ENCODE data around the gene LYST. TPM values are rescaled to one million over a fixed set of nuclear protein-coding genes. Genes with fewer than 3 reads are reported as not detected.

The LYST gene
- total RNA-seq, 2 experiments from 2014 or later, result 4.0 to 8.2 TPM

- intact Hi-C loops (cut with micrococcal nuclease; ENCODE audit: unreplicated experiment), result no loop called here
- DNase-seq (ENCODE audit: low spot score), result no peak
- no peak for TF ChIP-seq EZH2phosphoT487 (IDR thresholded peaks at IDR 0.05; ENCODE audit: borderline replicate concordance, low read depth, low read length)
- no peak for TF ChIP-seq CTCF (conservative IDR thresholded peaks at IDR 0.05; ENCODE audit: low read length)
- no peak overlapping the region for H3K4me2 ChIP-seq (ENCODE audit: low read length)
- peaks cover 6% of the 10 kb centered on the region for H3K4me1 ChIP-seq (ENCODE audit: insufficient read depth, low read length, poor library complexity, severe bottlenecking)
- no peak overlapping the region for H3K27ac ChIP-seq (ENCODE audit: low read depth, low read length, poor library complexity, severe bottlenecking)
- POLR2A ChIA-PET, result interaction anchor here (0.6 kb wide), 1 partner anchor 15 kb away, joined by 4 read pairs; no protein-coding TSS in a partner anchor
- no peak overlapping the region for H3K4me3 ChIP-seq (ENCODE audit: low read depth, low read length, poor library complexity, severe bottlenecking)
- no peak overlapping the region for H2AFZ ChIP-seq (ENCODE audit: low read length)
- H4K20me1 ChIP-seq (ENCODE audit: insufficient read depth, low read length), result no peaks in the 10 kb centered on the region
- H3K36me3 ChIP-seq (ENCODE audit: insufficient read depth, low read length), result no peaks in the 10 kb centered on the region
- no peaks in the 10 kb centered on the region for H3K9me3 ChIP-seq (ENCODE audit: low read length)
- no peaks in the 10 kb centered on the region for H3K9me2 ChIP-seq (ENCODE audit: insufficient read depth, low read length)
- CTCF ChIA-PET (ENCODE audit: unreplicated experiment), result no interaction called here
- no TSS peak for BruUV-seq (replicated peaks)
- no peaks in the 10 kb centered on the region for H3K79me2 ChIP-seq (ENCODE audit: insufficient read depth, low read depth, low read length)
These were observed 220.2 kb downstream of the LYST start for GRCh38 chr1:235646463-235646862.

- no peak overlapping the region for H3K27ac ChIP-seq (ENCODE audit: low read depth, low read length, poor library complexity, severe bottlenecking)
- H4K20me1 ChIP-seq (ENCODE audit: insufficient read depth, low read length), result no peaks in the 10 kb centered on the region
- intact Hi-C loops (cut with micrococcal nuclease; ENCODE audit: unreplicated experiment), result no loop called here
- no peak overlapping the region for H3K4me3 ChIP-seq (ENCODE audit: low read depth, low read length, poor library complexity, severe bottlenecking)
- POLR2A ChIA-PET, result no interaction called here
- no peak overlapping the region for H3K4me2 ChIP-seq (ENCODE audit: low read length)
- DNase-seq (ENCODE audit: low spot score), result no peak
- no TSS peak for BruUV-seq (replicated peaks)
- no peaks in the 10 kb centered on the region for H3K36me3 ChIP-seq (ENCODE audit: insufficient read depth, low read length)
- peaks cover 6% of the 10 kb centered on the region for H3K4me1 ChIP-seq (ENCODE audit: insufficient read depth, low read length, poor library complexity, severe bottlenecking)
- H3K79me2 ChIP-seq (ENCODE audit: insufficient read depth, low read depth, low read length), result no peaks in the 10 kb centered on the region
- no peaks in the 10 kb centered on the region for H3K9me2 ChIP-seq (ENCODE audit: insufficient read depth, low read length)
- CTCF ChIA-PET (ENCODE audit: unreplicated experiment), result no interaction called here
- H2AFZ ChIP-seq (ENCODE audit: low read length), result no peak overlapping the region
- TF ChIP-seq EZH2phosphoT487 (IDR thresholded peaks at IDR 0.05; ENCODE audit: borderline replicate concordance, low read depth, low read length) (no peak), CTCF (conservative IDR thresholded peaks at IDR 0.05; ENCODE audit: low read length) (no peak)
- H3K9me3 ChIP-seq (ENCODE audit: low read length), result no peaks in the 10 kb centered on the region
These were observed 221.9 kb downstream of the LYST start for GRCh38 chr1:235644693-235645305.

GRCh38 chr1:235643837-235644692, 222.6 kb downstream of the LYST start:
- Histone ChIP-seq H3K4me3 (ENCODE audit: low read depth, low read length, poor library complexity, severe bottlenecking) (no peak overlapping the region), H3K9me2 (ENCODE audit: insufficient read depth, low read length) (no peaks in the 10 kb centered on the region), H4K20me1 (ENCODE audit: insufficient read depth, low read length) (no peaks in the 10 kb centered on the region), H3K4me2 (ENCODE audit: low read length) (no peak overlapping the region), H2AFZ (ENCODE audit: low read length) (no peak overlapping the region), H3K9me3 (ENCODE audit: low read length) (no peaks in the 10 kb centered on the region), H3K27ac (ENCODE audit: low read depth, low read length, poor library complexity, severe bottlenecking) (no peak overlapping the region), H3K36me3 (ENCODE audit: insufficient read depth, low read length) (no peaks in the 10 kb centered on the region), H3K79me2 (ENCODE audit: insufficient read depth, low read depth, low read length) (no peaks in the 10 kb centered on the region), H3K4me1 (ENCODE audit: insufficient read depth, low read length, poor library complexity, severe bottlenecking) (peaks cover 6% of the 10 kb centered on the region)
- ChIA-PET POLR2A (no interaction called here), CTCF (ENCODE audit: unreplicated experiment) (no interaction called here)
- no TSS peak for BruUV-seq (replicated peaks)
- no peak for DNase-seq (ENCODE audit: low spot score)
- TF ChIP-seq EZH2phosphoT487 (IDR thresholded peaks at IDR 0.05; ENCODE audit: borderline replicate concordance, low read depth, low read length) (no peak), CTCF (conservative IDR thresholded peaks at IDR 0.05; ENCODE audit: low read length) (no peak)
- intact Hi-C loops (cut with micrococcal nuclease; ENCODE audit: unreplicated experiment), result no loop called here

Data from OCI-LY7 (cell line).